Lung (tissue), 12 donors: ENCODE data around the gene KIAA0319L. TPM values are rescaled to one million over a fixed set of nuclear protein-coding genes. Genes with fewer than 3 reads are reported as not detected.
A peak's percentile ranks its signal among the peaks of the same experiment; 100 is the strongest.

Experiments
- ATAC-seq: fragments of 200-7000 bp; cut with Tn5 transposase; one replicate; pipeline ENCODE4 v1.9.1; 2020; ENCODE audit warnings: moderate number of reproducible peaks; ENCODE audit not compliant: insufficient read depth, low FRiP score
- DNase-seq, 3 donors: peaks; one replicate each; pipeline ENCODE4 v3.0.0-alpha.2; 2013 to 2017
- H3K27ac ChIP-seq, 2 donors: one replicate each; pipeline ENCODE4 v1.5.1; 2013; ENCODE audit warnings: mild to moderate bottlenecking in 2 of 2, moderate library complexity in 2 of 2, control low read depth in 1 of 2, inconsistent platforms in 1 of 2, low read depth in 1 of 2, low read length in 1 of 2
- H3K27me3 ChIP-seq, 3 donors: one replicate each; pipeline ENCODE4 v1.5.1; 2013; ENCODE audit warnings: low read length in 2 of 3; ENCODE audit not compliant: control insufficient read depth in 3 of 3, insufficient read depth in 3 of 3
- H3K36me3 ChIP-seq, 4 donors: one replicate each; pipeline ENCODE4 v1.5.1; 2013; ENCODE audit warnings: low read length in 4 of 4, mild to moderate bottlenecking in 1 of 4, moderate library complexity in 1 of 4; ENCODE audit not compliant: control insufficient read depth in 4 of 4, insufficient read depth in 4 of 4
- H3K4me1 ChIP-seq, 5 donors: one replicate each; pipeline ENCODE4 v1.5.1; 2013; ENCODE audit warnings: low read length in 5 of 5, mild to moderate bottlenecking in 2 of 5, moderate library complexity in 1 of 5; ENCODE audit not compliant: control insufficient read depth in 5 of 5, insufficient read depth in 5 of 5
- H3K4me3 ChIP-seq: one replicate; pipeline ENCODE4 v1.5.1; 2013; ENCODE audit warnings: mild to moderate bottlenecking, control low read depth, moderate library complexity
- H3K9ac ChIP-seq, 2 donors: one replicate each; pipeline ENCODE4 v1.5.1; 2013; ENCODE audit warnings: low read length in 2 of 2, control low read depth in 1 of 2; ENCODE audit not compliant: insufficient read depth in 1 of 2
- H3K9me3 ChIP-seq, 4 donors: one replicate each; pipeline ENCODE4 v1.5.1; 2013; ENCODE audit warnings: low read length in 3 of 4, mild to moderate bottlenecking in 1 of 4, moderate library complexity in 1 of 4; ENCODE audit not compliant: control insufficient read depth in 4 of 4, insufficient read depth in 3 of 4
- WGBS, 2 donors: extraction: QIAGEN DNeasy Blood & Tissue Kit; methylation state at CpG; one replicate each; pipeline ENCODE4 v1.1.7; 2013; 5-methylcytosine and 5-hydroxymethylcytosine counted together
- polyA plus RNA-seq, 2 donors: library from polyadenylated mRNA; stranded (reverse); fragments of 200-250 nt; gene quantifications; one replicate each; pipeline ENCODE4 v1.2.1, GENCODE V29; 2013
- total RNA-seq, 2 donors: library from RNA; depleted of rRNA in 1 of 2; stranded (reverse); fragments of >200 nt in 1 of 2; gene quantifications; one replicate each; pipeline ENCODE4 v1.2.1, GENCODE V29; 2014 to 2021
- TF ChIP-seq, protein P1 (sequence below): IDR thresholded peaks from 2 replicates; pipeline ENCODE4 v1.5.1; 2012; ENCODE audit warnings: mild to moderate bottlenecking; ENCODE audit errors: control extremely low read depth, extremely low read depth
- donor health status: control.
- donor health status: control.
- donor health status: Bipolar disorder and iron deficiency.
- donor health status: healthy.
- donor health status: DM: yes; HTN: yes; CAD: no.

KIAA0319L gene
- total and polyA plus RNA-seq, 4 donors = 20.3 to 121 (median 60.9) TPM

DNA sequence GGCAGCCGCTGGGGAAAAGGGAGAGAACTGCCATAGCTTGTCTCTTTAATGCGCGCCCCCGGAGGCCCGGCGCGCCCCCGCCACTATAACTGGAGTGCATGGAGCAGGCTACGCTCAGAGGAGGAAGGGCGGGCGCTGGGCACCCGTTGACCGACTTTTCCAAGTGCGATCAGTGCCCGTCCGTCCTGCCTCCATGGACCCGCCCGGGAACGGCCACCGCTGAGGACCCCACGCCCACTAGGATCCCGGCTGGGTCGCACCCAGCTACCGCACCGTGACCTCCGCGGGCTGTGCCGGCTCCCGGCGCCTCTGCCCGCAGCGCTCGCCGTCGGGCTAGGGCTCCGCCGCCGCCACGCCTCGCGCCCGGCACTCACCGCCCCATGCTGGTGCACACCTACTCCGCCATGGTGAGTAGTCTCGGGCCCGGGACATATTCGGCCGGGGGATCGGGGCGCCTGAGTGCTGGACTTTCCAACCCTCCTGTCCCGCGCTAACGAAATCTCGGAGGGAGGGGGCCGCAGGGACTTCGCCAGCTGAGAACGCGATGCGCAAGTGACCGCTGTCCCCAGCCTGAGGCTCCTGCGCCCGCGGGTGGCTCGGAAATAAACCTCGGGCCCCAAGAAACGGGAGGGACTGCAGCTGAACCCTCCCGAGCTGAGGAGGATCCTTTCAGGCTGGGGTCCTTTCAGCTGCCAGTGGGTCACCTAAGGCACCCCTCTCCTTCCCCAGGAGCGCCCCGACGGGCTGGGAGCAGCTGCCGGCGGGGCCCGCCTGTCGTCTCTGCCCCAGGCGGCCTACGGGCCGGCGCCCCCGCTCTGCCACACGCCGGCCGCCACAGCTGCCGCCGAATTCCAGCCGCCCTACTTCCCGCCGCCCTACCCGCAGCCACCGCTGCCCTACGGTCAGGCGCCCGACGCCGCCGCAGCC, 16.3 kb upstream of the KIAA0319L start, which contains the start of gene TFAP2E:
Gene TFAP2E, plus strand, starts transcription at position 117 of the 927 bp plus-strand sequence. Its CDS starts 264 bp downstream, at position 381.
- Histone ChIP-seq H3K9me3 (peaks cover 0 to 6% (median 0%) of the 10 kb centered on the region in 4 donors), H3K4me1 (peaks cover 0 to 27% (median 19%) of the 10 kb centered on the region in 5 donors), H3K27me3 (peaks cover 0 to 63% (median 60%) of the 10 kb centered on the region in 3 donors), H3K36me3 (no peaks in the 10 kb centered on the region), H3K9ac (no peak within 1 kb of the TSS), H3K27ac (no peak within 1 kb of the TSS), H3K4me3 (peak within 1 kb of the TSS; percentile 51)
- DNase-seq = peak; percentile 50 to 62 (median 61)
- 21 to 24% methylated on average over 72 to 95 of the region's 95 CpGs for WGBS, 2 donors
- no peak for ATAC-seq
- TF ChIP-seq, protein P1, sequence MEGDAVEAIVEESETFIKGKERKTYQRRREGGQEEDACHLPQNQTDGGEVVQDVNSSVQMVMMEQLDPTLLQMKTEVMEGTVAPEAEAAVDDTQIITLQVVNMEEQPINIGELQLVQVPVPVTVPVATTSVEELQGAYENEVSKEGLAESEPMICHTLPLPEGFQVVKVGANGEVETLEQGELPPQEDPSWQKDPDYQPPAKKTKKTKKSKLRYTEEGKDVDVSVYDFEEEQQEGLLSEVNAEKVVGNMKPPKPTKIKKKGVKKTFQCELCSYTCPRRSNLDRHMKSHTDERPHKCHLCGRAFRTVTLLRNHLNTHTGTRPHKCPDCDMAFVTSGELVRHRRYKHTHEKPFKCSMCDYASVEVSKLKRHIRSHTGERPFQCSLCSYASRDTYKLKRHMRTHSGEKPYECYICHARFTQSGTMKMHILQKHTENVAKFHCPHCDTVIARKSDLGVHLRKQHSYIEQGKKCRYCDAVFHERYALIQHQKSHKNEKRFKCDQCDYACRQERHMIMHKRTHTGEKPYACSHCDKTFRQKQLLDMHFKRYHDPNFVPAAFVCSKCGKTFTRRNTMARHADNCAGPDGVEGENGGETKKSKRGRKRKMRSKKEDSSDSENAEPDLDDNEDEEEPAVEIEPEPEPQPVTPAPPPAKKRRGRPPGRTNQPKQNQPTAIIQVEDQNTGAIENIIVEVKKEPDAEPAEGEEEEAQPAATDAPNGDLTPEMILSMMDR = no peak

DNA sequence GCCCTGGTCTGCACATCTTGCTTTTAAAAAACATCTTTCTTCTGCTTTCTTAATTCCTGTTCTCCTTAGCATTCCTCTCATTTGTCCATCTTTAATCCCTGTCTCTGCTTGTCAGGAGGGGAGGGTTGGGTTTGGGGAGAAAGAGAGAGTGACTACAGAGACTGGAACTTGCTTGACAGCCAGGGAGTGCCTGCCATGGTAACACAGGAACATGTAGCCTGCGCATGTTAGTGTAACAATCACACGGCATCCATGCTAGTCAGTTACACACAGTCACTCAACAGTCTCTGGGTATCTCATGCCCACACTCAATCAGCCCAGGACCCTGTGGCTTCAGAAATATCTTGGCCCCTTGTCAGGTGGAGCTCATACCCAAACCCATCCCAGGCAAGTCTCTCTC, 15.1 kb upstream of the KIAA0319L start:
- DNase-seq = no peak
- H3K27ac ChIP-seq = no peak overlapping the region
- H3K36me3 ChIP-seq = no peaks in the 10 kb centered on the region
- TF ChIP-seq, protein P1 = no peak
- H3K27me3 ChIP-seq = peaks cover 0 to 53% (median 49%) of the 10 kb centered on the region in 3 donors
- WGBS, 2 donors = 85 to 92% methylated on average over 2 of the region's 2 CpGs
- no peak overlapping the region for H3K9ac ChIP-seq
- no peak overlapping the region for H3K4me3 ChIP-seq
- no peak for ATAC-seq
- peaks cover 0 to 26% (median 12%) of the 10 kb centered on the region in 5 donors for H3K4me1 ChIP-seq
- peaks cover 0 to 6% (median 0%) of the 10 kb centered on the region in 4 donors for H3K9me3 ChIP-seq

DNA sequence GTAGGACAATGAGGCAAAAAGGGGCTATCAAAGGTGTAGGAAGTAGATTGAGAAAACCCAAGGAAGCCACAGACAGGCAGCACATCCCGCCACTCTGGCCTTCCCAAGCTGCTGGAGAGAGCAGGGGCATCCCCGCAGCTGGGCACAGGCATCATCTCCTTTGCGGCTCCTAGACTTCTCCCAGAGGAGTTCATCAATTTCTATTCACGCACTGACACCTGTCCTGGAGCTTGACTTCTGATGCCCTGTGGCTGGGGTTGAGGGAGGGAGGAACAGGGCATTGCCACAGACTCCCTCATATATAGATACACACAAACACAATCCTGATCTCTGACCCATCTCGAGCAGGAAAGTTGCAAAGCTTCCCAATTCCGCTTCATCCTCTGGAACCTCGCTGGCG, 14.1 kb upstream of the KIAA0319L start:
- Histone ChIP-seq H3K4me3 (no peak overlapping the region), H3K27me3 (peaks cover 0 to 48% (median 42%) of the 10 kb centered on the region in 3 donors), H3K9ac (no peak overlapping the region), H3K4me1 (peaks cover 0 to 23% (median 10%) of the 10 kb centered on the region in 5 donors), H3K36me3 (peaks cover 0 to 4% (median under 1%) of the 10 kb centered on the region in 4 donors), H3K27ac (no peak overlapping the region), H3K9me3 (peaks cover 0 to 6% (median 0%) of the 10 kb centered on the region in 4 donors)
- ATAC-seq (no peak), DNase-seq (no peak)
- TF ChIP-seq, protein P1 = no peak
- 70 to 94% methylated on average over 8 of the region's 8 CpGs for WGBS, 2 donors
